K562 (cell line): ENCODE results near the gene ZBTB20. TPM values are rescaled to one million over a fixed set of nuclear protein-coding genes. Genes with fewer than 3 reads are reported as not detected.

Experiments used
- ATAC-seq: fragments of 200-7000 bp; cut with Tn5 transposase; 3 replicates; pipeline ENCODE4 v1.9.1; 2020; ENCODE audit warnings: moderate library complexity
- BruUV-seq: library from RNA; stranded (reverse); fragments of 400-500 nt; replicated peaks from 2 replicates; lab custom pipeline; 2021; lab: Mats Ljungman, UMichigan
- CTCF ChIA-PET: fragments of 300-600 bp; formaldehyde crosslinking; extraction: SDS; loops from one replicate; lab custom pipeline; 2021; ENCODE audit warnings: low intra/inter-chr PET ratio; lab: Yijun Ruan, JAX
- POLR2A ChIA-PET: fragments of 300-600, 350-650 bp; sonication (Branson Sonifier 250); formaldehyde crosslinking; extraction: SDS; loops from one replicate; lab custom pipeline; 2021; ENCODE audit warnings: antibody characterized with exemption, inconsistent platforms; lab: Yijun Ruan, JAX
- DNase-seq, 4 experiments: peaks; one replicate each; pipeline versions ENCODE4 v3.0.0 to v3.0.0-alpha.2; 2011 to 2018; ENCODE audit warnings: low spot score in 3 of 4, mixed read lengths in 3 of 4; ENCODE audit errors: extremely low read depth in 1 of 4
- FAIRE-seq: peaks from 2 replicates; lab custom pipeline; 2011; peaks lifted over from hg19 to GRCh38; lab: Jason Lieb, UNC
- H2AFZ ChIP-seq: 2 replicates; pipeline ENCODE4 v1.6.0; 2011; ENCODE audit warnings: low read depth, low read length, control low read depth, inconsistent platforms
- H3K27ac ChIP-seq: fragments of 200-600 bp; 3 replicates; pipeline ENCODE4 v1.8.0; 2011; ENCODE audit warnings: low read depth, mild to moderate bottlenecking, control low read depth, inconsistent platforms, low read length, moderate library complexity, mixed read lengths; ENCODE audit errors: extremely low read depth
- H3K27me3 ChIP-seq, 2 experiments: fragments of 300-600 bp in 1 of 2; 2 replicates in 1 of 2; 3 replicates in 1 of 2; pipeline versions ENCODE4 v1.6.0 to v1.8.0; 2011; ENCODE audit warnings: inconsistent platforms in 2 of 2, low read length in 2 of 2, mild to moderate bottlenecking in 1 of 2, mixed read lengths in 1 of 2, moderate library complexity in 1 of 2; ENCODE audit not compliant: control insufficient read depth in 2 of 2, insufficient read depth in 2 of 2
- H3K36me3 ChIP-seq: fragments of 300-600 bp; 3 replicates; pipeline ENCODE4 v1.8.0; 2011; ENCODE audit warnings: mild to moderate bottlenecking, low read length, inconsistent platforms; ENCODE audit not compliant: control insufficient read depth, insufficient read depth
- H3K4me1 ChIP-seq, 2 experiments: fragments of 200-600 bp in 1 of 2; replicated peaks in 1 of 2; 2 replicates in 1 of 2; 3 replicates in 1 of 2; pipeline versions ENCODE4 v1.5.1 to v1.8.0; 2011; ENCODE audit warnings: inconsistent platforms in 2 of 2, low read length in 2 of 2, mild to moderate bottlenecking in 1 of 2, mixed read lengths in 1 of 2, moderate library complexity in 1 of 2; ENCODE audit not compliant: control insufficient read depth in 2 of 2, insufficient read depth in 2 of 2
- H3K4me2 ChIP-seq: 2 replicates; pipeline ENCODE4 v1.6.1; 2011; ENCODE audit warnings: low read length, control low read depth, inconsistent platforms, mixed read lengths; ENCODE audit not compliant: insufficient read depth
- H3K4me3 ChIP-seq: fragments of 200-600 bp; sonication (generic), shearing (Covaris generic); 2 replicates; pipeline ENCODE4 v1.5.1; 2016; ENCODE audit warnings: control low read depth, inconsistent platforms
- H3K79me2 ChIP-seq: fragments of 200-600 bp; 3 replicates; pipeline ENCODE4 v1.8.0; 2011; ENCODE audit warnings: low read length, inconsistent platforms; ENCODE audit not compliant: control insufficient read depth, insufficient read depth
- H3K9ac ChIP-seq, 2 experiments: 2 replicates each; pipeline versions ENCODE4 v1.6.0 to v1.6.1; 2011; ENCODE audit warnings: low read depth in 2 of 2, low read length in 2 of 2, control low read depth in 1 of 2, inconsistent platforms in 1 of 2, mild to moderate bottlenecking in 1 of 2, mixed read lengths in 1 of 2; ENCODE audit not compliant: insufficient read depth in 1 of 2
- H3K9me1 ChIP-seq: one replicate; pipeline ENCODE4 v1.6.0; 2011; ENCODE audit warnings: inconsistent platforms, mild to moderate bottlenecking, low read length, moderate library complexity; ENCODE audit not compliant: control insufficient read depth, insufficient read depth
- H3K9me3 ChIP-seq: replicated peaks from 2 replicates; pipeline ENCODE4 v1.5.1; 2011; ENCODE audit warnings: low read depth, low read length, inconsistent platforms; ENCODE audit not compliant: control insufficient read depth, insufficient read depth
- H4K20me1 ChIP-seq: replicated peaks from 2 replicates; pipeline ENCODE4 v1.6.1; 2011; ENCODE audit warnings: low read length, inconsistent platforms, mixed read lengths; ENCODE audit not compliant: control insufficient read depth, insufficient read depth
- ARHGAP35 ChIP-seq: fragments of 450-650 bp; IDR thresholded peaks from 2 replicates; pipeline ENCODE4 v1.6.1; 2018; ENCODE audit not compliant: partially characterized antibody
- ASH1L ChIP-seq: fragments of 450-650 bp; IDR thresholded peaks from 2 replicates; pipeline ENCODE4 v1.6.1; 2018; ENCODE audit warnings: borderline replicate concordance, mild to moderate bottlenecking, low read depth; ENCODE audit not compliant: partially characterized antibody
- JUND ChIP-seq, 2 experiments: IDR thresholded peaks; 2 replicates in 1 of 2; 3 replicates in 1 of 2; pipeline ENCODE4 v1.6.1; 2011; ENCODE audit warnings: borderline replicate concordance in 2 of 2, low read depth in 2 of 2, low read length in 2 of 2, improper control_type of control experiment in 1 of 2, missing biosample characterization in 1 of 2, missing genetic modification characterization in 1 of 2, missing genetic modification reagents in 1 of 2
- MCM2 ChIP-seq: fragments of 450-650 bp; IDR thresholded peaks from 2 replicates; pipeline ENCODE4 v1.6.1; 2017; ENCODE audit warnings: low read depth, mild to moderate bottlenecking
- MTA1 ChIP-seq: fragments of 450-650 bp; IDR thresholded peaks from 2 replicates; pipeline ENCODE4 v1.6.1; 2017; ENCODE audit warnings: borderline replicate concordance
- MYBL2 ChIP-seq, 2 experiments: fragments of 450-650 bp in 1 of 2; sonication (generic) in 1 of 2; formaldehyde crosslinking in 1 of 2; IDR thresholded peaks; 2 replicates each; pipeline versions ENCODE4 v1.6.1 to v1.8.1; 2017 to 2022; ENCODE audit warnings: borderline replicate concordance in 1 of 2, inconsistent platforms in 1 of 2, low read depth in 1 of 2, mild to moderate bottlenecking in 1 of 2, missing genetic modification reagents in 1 of 2, moderate library complexity in 1 of 2
- PRPF4 ChIP-seq: fragments of 200-400 bp; formaldehyde crosslinking; IDR thresholded peaks from one replicate; pipeline ENCODE4 v1.6.1; 2017; ENCODE audit warnings: low read length, low read depth, mild to moderate bottlenecking; ENCODE audit not compliant: insufficient read depth, poor library complexity, severe bottlenecking
- RBM39 ChIP-seq: fragments of 200-400 bp; formaldehyde crosslinking; optimal IDR thresholded peaks from 2 replicates; pipeline ENCODE3; 2018; ENCODE audit warnings: low read depth, low read length
- SIRT6 ChIP-seq: IDR thresholded peaks from one replicate; pipeline ENCODE4 v1.6.1; 2012; ENCODE audit warnings: low read depth, mild to moderate bottlenecking, control low read depth, inconsistent platforms, low read length, moderate library complexity
- SMARCB1 ChIP-seq: IDR thresholded peaks from 2 replicates; pipeline ENCODE4 v1.6.1; 2011; ENCODE audit warnings: improper control_type of control experiment, low read depth; ENCODE audit not compliant: insufficient read length
- TGIF2 ChIP-seq: sonication (generic); formaldehyde crosslinking; IDR thresholded peaks from 2 replicates; pipeline ENCODE4 v1.8.1; 2022; ENCODE audit warnings: mild to moderate bottlenecking, missing genetic modification reagents, moderate library complexity
- ZNF146 ChIP-seq: IDR thresholded peaks from one replicate; pipeline ENCODE4 v1.6.1; 2018; ENCODE audit warnings: missing compliant biosample characterization; ENCODE audit not compliant: unreplicated experiment
- ZNF274 ChIP-seq: IDR thresholded peaks from 2 replicates; pipeline ENCODE4 v1.6.1; 2011; ENCODE audit warnings: low read depth, mild to moderate bottlenecking, low read length, moderate library complexity, borderline replicate concordance
- ZNF584 ChIP-seq: fragments of 200-800 bp; sonication (Bioruptor generic); IDR thresholded peaks from 2 replicates; pipeline ENCODE4 v1.6.1; 2016; ENCODE audit warnings: low read depth, mild to moderate bottlenecking, missing genetic modification characterization, missing compliant biosample characterization
- WGBS: fragments of 100-300 bp; shearing (Covaris generic); methylation state at CpG from one replicate; pipeline ENCODE4 v1.1.6; 2016; ENCODE audit warnings: low coverage, mixed read lengths; ENCODE audit not compliant: insufficient coverage; ENCODE audit errors: missing lambda C conversion rate; 5-methylcytosine and 5-hydroxymethylcytosine counted together
- in situ Hi-C: fragments of 300-500 bp; cut with MboI; formaldehyde crosslinking; loops from 4 replicates; pipeline ENCODE4 v1.15.0; 2018; ENCODE audit warnings: inconsistent platforms, mixed read lengths
- intact Hi-C: fragments of 100-400 bp; cut with micrococcal nuclease; formaldehyde crosslinking; loops from 2 replicates; pipeline ENCODE4 v1.14.2; 2022
- polyA plus RNA-seq, 8 experiments: library from polyadenylated mRNA; depleted of rRNA in 4 of 8; stranded (reverse) in 5 of 8; unstranded in 3 of 8; fragments of >200 nt; fragmentation: Nextera tagmentation in 2 of 8; fragmentation: Illumina TruSeq in 1 of 8; extraction: Ambion mirVana in 2 of 8; extraction: Trizol in 1 of 8; gene quantifications; 2 replicates each; pipeline versions ENCODE4 v1.2.1 to v1.2.3, GENCODE V29; 2011 to 2014; ENCODE audit warnings: inconsistent platforms in 1 of 8, missing spikeins in 1 of 8
- total RNA-seq, 7 experiments: library from RNA; depleted of rRNA in 6 of 7; stranded (reverse); fragments of >200 nt in 6 of 7; fragmentation: Illumina TruSeq in 2 of 7; extraction: Trizol in 2 of 7; gene quantifications; 2 replicates each; pipeline versions ENCODE4 v1.2.1 to v1.2.3, GENCODE V29; 2011 to 2021; ENCODE audit warnings: low replicate concordance in 1 of 7
- TF ChIP-seq, protein P1 (sequence below): IDR thresholded peaks from 2 replicates; pipeline ENCODE4 v1.6.1; 2011; ENCODE audit warnings: borderline replicate concordance, low read depth, mild to moderate bottlenecking, moderate library complexity, low read length; ENCODE audit not compliant: insufficient read depth, poor library complexity, severe bottlenecking
- TF ChIP-seq, protein P2 (sequence below): sonication (generic); formaldehyde crosslinking; IDR thresholded peaks from 2 replicates; pipeline ENCODE4 v1.8.0; 2022; ENCODE audit warnings: mild to moderate bottlenecking, missing genetic modification reagents

The ZBTB20 gene
- total and polyA plus RNA-seq, 9 of the 15 experiments (the other 6 are each of a cell fraction or from before 2014, with no cell fraction given), result 0.17 to 1.7 (median 0.45) TPM

DNA sequence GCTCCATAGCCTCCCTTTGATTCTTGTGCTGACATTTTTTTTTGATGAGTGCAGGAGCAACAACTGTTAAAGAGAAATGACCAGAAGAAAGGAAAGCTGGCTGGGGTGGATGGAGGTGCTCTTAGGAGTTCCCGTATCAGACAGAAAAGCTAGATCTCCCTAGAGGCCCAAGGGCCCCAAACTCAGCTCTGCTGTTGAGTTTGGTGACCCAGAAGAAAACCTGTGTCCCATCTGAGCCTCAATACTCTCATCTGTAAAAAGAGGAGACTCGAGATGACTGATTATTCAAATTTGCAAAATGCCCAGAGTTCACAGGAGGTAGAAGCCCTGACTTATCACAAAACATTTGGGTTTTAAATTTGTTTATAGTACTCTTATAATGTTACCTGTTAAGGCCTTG, 710.9 kb downstream of the ZBTB20 start:
- Histone ChIP-seq H4K20me1 (no peaks in the 10 kb centered on the region), H3K9me1 (no peaks in the 10 kb centered on the region), H3K9me3 (no peaks in the 10 kb centered on the region), H3K79me2 (no peaks in the 10 kb centered on the region), H3K27ac (no peak overlapping the region), H3K4me1 (no peaks in the 10 kb centered on the region), H3K36me3 (no peaks in the 10 kb centered on the region), H3K27me3 (no peaks in the 10 kb centered on the region), H3K9ac (no peak overlapping the region), H3K4me2 (no peak overlapping the region), H3K4me3 (no peak overlapping the region), H2AFZ (no peak overlapping the region)
- ChIA-PET CTCF (no interaction called here), POLR2A (interaction anchor here (0.7 kb wide), 1 partner anchor 1655 kb away, joined by 3 read pairs; no protein-coding TSS in a partner anchor)
- ATAC-seq (no peak), DNase-seq (no peak), FAIRE-seq (no peak)
- in situ Hi-C loops (no loop called here), intact Hi-C loops (no loop called here)
- no peak for TF ChIP-seq SIRT6
- TF ChIP-seq JUND (IDR thresholded peaks at IDR 0.05; ENCODE audit: borderline replicate concordance, low read depth, low read length), result no peak
- TF ChIP-seq JUND (tag; IDR thresholded peaks at IDR 0.05; ENCODE audit: borderline replicate concordance, low read depth, low read length), result no peak
- TF ChIP-seq MCM2, result no peak
- no peak for TF ChIP-seq TGIF2 (CRISPR knock-in tag)
- TF ChIP-seq, protein P1, sequence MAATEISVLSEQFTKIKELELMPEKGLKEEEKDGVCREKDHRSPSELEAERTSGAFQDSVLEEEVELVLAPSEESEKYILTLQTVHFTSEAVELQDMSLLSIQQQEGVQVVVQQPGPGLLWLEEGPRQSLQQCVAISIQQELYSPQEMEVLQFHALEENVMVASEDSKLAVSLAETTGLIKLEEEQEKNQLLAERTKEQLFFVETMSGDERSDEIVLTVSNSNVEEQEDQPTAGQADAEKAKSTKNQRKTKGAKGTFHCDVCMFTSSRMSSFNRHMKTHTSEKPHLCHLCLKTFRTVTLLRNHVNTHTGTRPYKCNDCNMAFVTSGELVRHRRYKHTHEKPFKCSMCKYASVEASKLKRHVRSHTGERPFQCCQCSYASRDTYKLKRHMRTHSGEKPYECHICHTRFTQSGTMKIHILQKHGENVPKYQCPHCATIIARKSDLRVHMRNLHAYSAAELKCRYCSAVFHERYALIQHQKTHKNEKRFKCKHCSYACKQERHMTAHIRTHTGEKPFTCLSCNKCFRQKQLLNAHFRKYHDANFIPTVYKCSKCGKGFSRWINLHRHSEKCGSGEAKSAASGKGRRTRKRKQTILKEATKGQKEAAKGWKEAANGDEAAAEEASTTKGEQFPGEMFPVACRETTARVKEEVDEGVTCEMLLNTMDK, result no peak
- TF ChIP-seq, protein P2, sequence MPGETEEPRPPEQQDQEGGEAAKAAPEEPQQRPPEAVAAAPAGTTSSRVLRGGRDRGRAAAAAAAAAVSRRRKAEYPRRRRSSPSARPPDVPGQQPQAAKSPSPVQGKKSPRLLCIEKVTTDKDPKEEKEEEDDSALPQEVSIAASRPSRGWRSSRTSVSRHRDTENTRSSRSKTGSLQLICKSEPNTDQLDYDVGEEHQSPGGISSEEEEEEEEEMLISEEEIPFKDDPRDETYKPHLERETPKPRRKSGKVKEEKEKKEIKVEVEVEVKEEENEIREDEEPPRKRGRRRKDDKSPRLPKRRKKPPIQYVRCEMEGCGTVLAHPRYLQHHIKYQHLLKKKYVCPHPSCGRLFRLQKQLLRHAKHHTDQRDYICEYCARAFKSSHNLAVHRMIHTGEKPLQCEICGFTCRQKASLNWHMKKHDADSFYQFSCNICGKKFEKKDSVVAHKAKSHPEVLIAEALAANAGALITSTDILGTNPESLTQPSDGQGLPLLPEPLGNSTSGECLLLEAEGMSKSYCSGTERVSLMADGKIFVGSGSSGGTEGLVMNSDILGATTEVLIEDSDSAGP (CRISPR knock-in tag), result no peak
- no peak for TF ChIP-seq ARHGAP35
- TF ChIP-seq MYBL2 (IDR thresholded peaks at IDR 0.05; ENCODE audit: low read depth), result no peak
- TF ChIP-seq MYBL2 (CRISPR knock-in tag; IDR thresholded peaks at IDR 0.05; ENCODE audit: borderline replicate concordance), result no peak
- no peak for TF ChIP-seq ZNF584 (CRISPR knock-in tag)
- no peak for TF ChIP-seq MTA1
- no peak for TF ChIP-seq PRPF4
- no peak for TF ChIP-seq ZNF146 (CRISPR knock-in tag)
- TF ChIP-seq ZNF274, result no peak
- no peak for TF ChIP-seq SMARCB1
- TF ChIP-seq ASH1L, result no peak
- TF ChIP-seq RBM39, result no peak
- BruUV-seq, result no TSS peak
- WGBS, result 0% methylated on average over 2 of the region's 2 CpGs
